Activated CD8-positive, alpha-beta T cell treated with anti-CD3 and anti-CD28 coated beads for 36 hours (primary cell): ENCODE data around the gene NFATC2IP. TPM values are rescaled to one million over a fixed set of nuclear protein-coding genes. Genes with fewer than 3 reads are reported as not detected.

Source experiments
- ATAC-seq: fragments of 200-7000 bp; cut with Tn5 transposase; one replicate; pipeline ENCODE4 v1.10.0; 2021; ENCODE audit warnings: mild to moderate bottlenecking, moderate library complexity
- CTCF ChIA-PET: fragments of 350-600 bp; sonication (Branson Sonifier 250); formaldehyde crosslinking; loops from one replicate; lab custom pipeline; 2021; ENCODE audit warnings: antibody characterized with exemption; lab: Charles Lee
- POLR2A ChIA-PET: fragments of 350-600 bp; sonication (Branson Sonifier 250); formaldehyde crosslinking; loops from one replicate; lab custom pipeline; 2021; ENCODE audit warnings: antibody characterized with exemption; lab: Charles Lee
- DNase-seq: peaks from one replicate; pipeline ENCODE4 v3.0.0-alpha.2; 2020
- H3K27ac Mint-ChIP-seq: one replicate; pipeline ENCODE4 v1.8.0; 2021; ENCODE audit warnings: mild to moderate bottlenecking, mixed read lengths
- H3K27me3 Mint-ChIP-seq: one replicate; pipeline ENCODE4 v1.8.0; 2021; ENCODE audit warnings: mixed read lengths
- H3K36me3 Mint-ChIP-seq: one replicate; pipeline ENCODE4 v1.8.0; 2021; ENCODE audit warnings: low read depth, mixed read lengths
- H3K4me1 Mint-ChIP-seq: one replicate; pipeline ENCODE4 v1.8.0; 2021; ENCODE audit warnings: low read depth, mixed read lengths
- H3K4me3 Mint-ChIP-seq: one replicate; pipeline ENCODE4 v1.8.0; 2021; ENCODE audit warnings: mild to moderate bottlenecking, moderate library complexity, mixed read lengths
- H3K9me3 Mint-ChIP-seq: one replicate; pipeline ENCODE4 v1.8.0; 2021; ENCODE audit warnings: mixed read lengths
- intact Hi-C: fragments of 100-400 bp; cut with micrococcal nuclease; formaldehyde crosslinking; loops from one replicate; pipeline ENCODE4 v1.10.0; 2022
- total RNA-seq, 2 experiments: library from RNA; stranded (reverse); gene quantifications; one replicate each; pipeline ENCODE4 v1.2.3, GENCODE V29; 2021
- TF ChIP-seq, protein P1 (sequence below): fragments of 200-600 bp; IDR thresholded peaks from one replicate; pipeline ENCODE4 v1.8.0; 2022; ENCODE audit warnings: antibody characterized with exemption, mild to moderate bottlenecking

NFATC2IP gene
- total RNA-seq, 2 experiments from 2014 or later: 63.8 to 71.8 TPM

DNA sequence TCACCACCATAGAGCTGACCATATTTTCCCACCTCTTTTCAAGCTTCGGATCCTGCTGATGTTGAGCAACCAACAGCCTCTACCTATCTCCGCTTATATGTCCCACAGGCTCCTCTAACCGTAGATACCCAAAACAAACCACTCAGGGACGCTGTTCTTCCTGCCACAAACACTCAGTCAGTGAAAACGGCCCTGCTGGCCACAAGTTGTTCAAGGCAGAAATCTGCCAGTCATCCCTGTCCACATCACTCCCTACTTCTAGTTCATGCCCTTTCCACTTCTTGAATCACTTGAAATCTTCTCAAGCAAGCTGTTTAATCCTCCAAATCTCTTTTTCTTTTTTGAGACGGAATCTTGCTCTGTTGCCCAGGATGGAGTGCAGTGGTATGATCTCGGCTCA is 33.6 kb upstream of the NFATC2IP start:
- ChIA-PET POLR2A (interaction anchor here (0.9 to 1.3 kb wide), 4 partner anchors 11 to 95 kb away, joined by 3 to 5 read pairs (median 3); partner anchors contain the start of genes ATXN2L and TUFM), CTCF (interaction anchor here (1.7 kb wide), 1 partner anchor 43 kb away, joined by 7 read pairs; no protein-coding TSS in a partner anchor)
- Mint-ChIP-seq H3K36me3 (peaks cover 18% of the 10 kb centered on the region), H3K27ac (no peak overlapping the region), H3K4me3 (no peak overlapping the region), H3K4me1 (no peaks in the 10 kb centered on the region), H3K9me3 (no peaks in the 10 kb centered on the region), H3K27me3 (no peaks in the 10 kb centered on the region)
- DNase-seq: no peak
- TF ChIP-seq, protein P1, sequence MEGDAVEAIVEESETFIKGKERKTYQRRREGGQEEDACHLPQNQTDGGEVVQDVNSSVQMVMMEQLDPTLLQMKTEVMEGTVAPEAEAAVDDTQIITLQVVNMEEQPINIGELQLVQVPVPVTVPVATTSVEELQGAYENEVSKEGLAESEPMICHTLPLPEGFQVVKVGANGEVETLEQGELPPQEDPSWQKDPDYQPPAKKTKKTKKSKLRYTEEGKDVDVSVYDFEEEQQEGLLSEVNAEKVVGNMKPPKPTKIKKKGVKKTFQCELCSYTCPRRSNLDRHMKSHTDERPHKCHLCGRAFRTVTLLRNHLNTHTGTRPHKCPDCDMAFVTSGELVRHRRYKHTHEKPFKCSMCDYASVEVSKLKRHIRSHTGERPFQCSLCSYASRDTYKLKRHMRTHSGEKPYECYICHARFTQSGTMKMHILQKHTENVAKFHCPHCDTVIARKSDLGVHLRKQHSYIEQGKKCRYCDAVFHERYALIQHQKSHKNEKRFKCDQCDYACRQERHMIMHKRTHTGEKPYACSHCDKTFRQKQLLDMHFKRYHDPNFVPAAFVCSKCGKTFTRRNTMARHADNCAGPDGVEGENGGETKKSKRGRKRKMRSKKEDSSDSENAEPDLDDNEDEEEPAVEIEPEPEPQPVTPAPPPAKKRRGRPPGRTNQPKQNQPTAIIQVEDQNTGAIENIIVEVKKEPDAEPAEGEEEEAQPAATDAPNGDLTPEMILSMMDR: no peak
- intact Hi-C loops: no loop called here
- no peak for ATAC-seq

DNA sequence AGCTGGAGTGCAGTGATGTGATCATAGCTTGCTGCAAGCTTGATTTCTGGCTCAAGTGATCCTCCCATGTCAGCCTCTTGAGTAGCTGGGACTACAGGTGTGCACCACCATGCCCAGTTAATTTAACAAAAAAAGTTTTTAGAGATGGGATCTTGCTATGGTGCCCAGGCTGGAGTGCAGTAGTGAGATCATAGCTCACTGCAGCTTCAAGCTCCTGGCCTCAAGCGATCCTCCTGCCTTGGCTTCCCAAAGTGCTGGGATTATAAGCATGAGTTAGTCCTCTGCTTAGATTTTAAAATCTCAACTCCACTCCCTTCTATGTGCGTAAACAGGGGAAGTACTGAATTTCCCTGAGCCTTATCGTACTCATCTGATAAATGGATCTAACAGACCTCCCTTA is 32.0 kb upstream of the NFATC2IP start:
- Mint-ChIP-seq H3K36me3 (peaks cover 19% of the 10 kb centered on the region), H3K4me3 (no peak overlapping the region), H3K27me3 (no peaks in the 10 kb centered on the region), H3K4me1 (peaks cover 3% of the 10 kb centered on the region), H3K9me3 (no peaks in the 10 kb centered on the region), H3K27ac (no peak overlapping the region)
- intact Hi-C loops: no loop called here
- ChIA-PET CTCF (interaction anchor here (0.8 to 1.7 kb wide), 2 partner anchors 19 to 27 kb away, joined by 3 to 7 read pairs; no protein-coding TSS in a partner anchor), POLR2A (no interaction called here)
- ATAC-seq (no peak), DNase-seq (no peak)
- TF ChIP-seq, protein P1: no peak

DNA sequence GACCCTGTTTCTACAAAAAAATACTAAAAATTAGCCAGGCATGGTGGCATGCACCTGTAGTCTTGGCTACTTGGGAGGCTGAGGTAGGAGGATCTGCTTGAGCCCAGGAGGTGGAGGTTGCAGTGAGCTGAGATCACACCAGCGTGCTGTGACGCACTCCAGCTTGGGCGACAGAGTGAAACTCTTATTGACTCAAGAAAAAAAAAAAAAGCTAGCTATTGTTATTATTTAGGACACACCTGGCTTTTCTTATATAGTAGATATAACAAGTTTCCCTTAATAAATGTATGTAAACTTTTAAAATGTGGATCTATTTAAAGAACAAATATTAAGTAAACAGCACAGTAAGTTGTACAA is 27.5 kb upstream of the NFATC2IP start:
- H3K4me1 Mint-ChIP-seq: peaks cover 15% of the 10 kb centered on the region
- H3K9me3 Mint-ChIP-seq: no peaks in the 10 kb centered on the region
- DNase-seq (no peak), ATAC-seq (no peak)
- H3K27me3 Mint-ChIP-seq: no peaks in the 10 kb centered on the region
- H3K27ac Mint-ChIP-seq: peak overlapping the region; percentile 71
- intact Hi-C loops: no loop called here
- CTCF ChIA-PET: interaction anchor here (12.2 kb wide), 1 partner anchor 22 kb away, joined by 87 read pairs; no protein-coding TSS in a partner anchor
- POLR2A ChIA-PET: interaction anchor here (0.9 to 3.7 kb wide), 5 partner anchors 9 to 100 kb away, joined by 3 to 12 read pairs (median 6); partner anchors contain the start of gene ATXN2L
- TF ChIP-seq, protein P1: no peak
- peaks cover 8% of the 10 kb centered on the region for H3K36me3 Mint-ChIP-seq
- peak overlapping the region; percentile 93 for H3K4me3 Mint-ChIP-seq

DNA sequence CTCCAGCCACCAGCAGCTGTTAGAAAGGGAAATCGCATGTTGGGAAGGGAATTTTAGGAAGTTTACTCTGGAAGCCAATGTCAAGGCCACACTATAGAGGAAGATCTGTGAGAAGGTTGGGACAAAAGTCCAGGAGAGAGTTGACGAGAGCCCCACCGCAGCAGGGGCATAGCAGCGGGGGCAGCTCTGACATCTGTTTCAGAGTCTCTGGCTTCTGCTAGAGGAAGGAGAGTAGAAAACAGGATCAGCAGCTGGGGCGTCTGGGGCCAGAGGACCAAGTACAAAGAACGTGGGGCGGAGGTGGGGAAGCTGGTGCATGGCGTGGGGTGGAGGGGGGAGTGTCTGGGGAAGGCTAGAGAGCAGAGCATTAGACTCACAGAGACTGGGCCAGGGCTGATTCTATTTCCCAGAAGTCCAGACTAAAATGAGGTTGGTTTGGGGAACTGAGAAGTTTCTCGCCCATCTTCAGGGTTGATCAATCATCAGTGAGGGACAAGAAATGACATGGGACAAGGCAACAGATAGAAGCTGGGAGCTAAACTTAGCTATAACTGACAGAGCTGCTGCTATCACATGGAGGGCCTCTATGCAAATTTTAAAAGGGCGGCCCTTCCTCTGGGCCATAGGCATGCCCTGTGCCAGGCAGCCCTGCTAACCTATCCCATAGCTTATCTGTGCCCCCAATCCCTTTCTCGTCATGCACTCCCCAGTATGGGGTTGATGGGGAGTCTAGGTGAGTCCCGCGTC is 26.9 kb upstream of the NFATC2IP start:
- no peaks in the 10 kb centered on the region for H3K9me3 Mint-ChIP-seq
- ATAC-seq (no peak), DNase-seq (no peak)
- H3K36me3 Mint-ChIP-seq: peaks cover 8% of the 10 kb centered on the region
- ChIA-PET CTCF (interaction anchor here (12.2 kb wide), 1 partner anchor 21 kb away, joined by 87 read pairs; no protein-coding TSS in a partner anchor), POLR2A (interaction anchor here (0.9 to 3.7 kb wide), 7 partner anchors 9 to 101 kb away, joined by 3 to 12 read pairs (median 6); partner anchors contain the start of gene ATXN2L)
- TF ChIP-seq, protein P1: no peak
- H3K4me1 Mint-ChIP-seq: peaks cover 15% of the 10 kb centered on the region
- H3K27ac Mint-ChIP-seq: peak overlapping the region; percentile 71
- intact Hi-C loops: no loop called here
- H3K27me3 Mint-ChIP-seq: no peaks in the 10 kb centered on the region
- H3K4me3 Mint-ChIP-seq: peak overlapping the region; percentile 93

DNA sequence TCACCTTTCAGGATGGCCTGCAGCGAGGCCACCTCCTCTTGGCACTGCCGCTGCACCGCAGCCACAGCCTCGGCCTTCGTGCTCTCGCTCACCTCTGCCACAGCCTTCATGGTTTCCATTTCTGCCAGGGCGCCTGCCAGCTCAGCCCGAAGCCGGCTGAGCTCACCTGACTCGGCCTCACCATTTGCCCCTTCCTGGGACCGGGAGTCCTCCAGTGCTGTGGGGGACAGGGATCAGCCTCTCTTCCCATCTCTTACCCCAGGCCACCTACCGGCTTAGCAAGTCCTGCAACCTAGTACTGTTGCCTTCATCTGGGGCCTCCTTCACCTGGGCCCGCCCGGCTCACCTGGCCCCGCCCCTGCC is 26.4 kb upstream of the NFATC2IP start:
- intact Hi-C loops: no loop called here
- H3K27ac Mint-ChIP-seq: peak overlapping the region; percentile 97
- peaks cover 8% of the 10 kb centered on the region for H3K36me3 Mint-ChIP-seq
- DNase-seq (no peak), ATAC-seq (no peak)
- ChIA-PET CTCF (interaction anchor here (12.2 kb wide), 1 partner anchor 21 kb away, joined by 87 read pairs; no protein-coding TSS in a partner anchor), POLR2A (interaction anchor here (1.0 to 3.7 kb wide), 6 partner anchors 12 to 101 kb away, joined by 3 to 12 read pairs (median 5); partner anchors contain the start of gene ATXN2L)
- peaks cover 15% of the 10 kb centered on the region for H3K4me1 Mint-ChIP-seq
- TF ChIP-seq, protein P1: no peak
- H3K9me3 Mint-ChIP-seq: no peaks in the 10 kb centered on the region
- peak overlapping the region; percentile 93 for H3K4me3 Mint-ChIP-seq
- H3K27me3 Mint-ChIP-seq: no peaks in the 10 kb centered on the region
